HepG2 (cell line): ENCODE data around the gene ARFGAP1. TPM values are rescaled to one million over a fixed set of nuclear protein-coding genes. Genes with fewer than 3 reads are reported as not detected.

Experiments used
- ATF2 ChIP-seq: sonication (generic); formaldehyde crosslinking; IDR thresholded peaks from 2 replicates; pipeline ENCODE4 v1.4.0; 2020; ENCODE audit warnings: missing genetic modification reagents
- CENPT ChIP-seq: sonication (generic); formaldehyde crosslinking; IDR thresholded peaks from 2 replicates; pipeline ENCODE4 v1.8.0; 2022; ENCODE audit warnings: low read depth, mild to moderate bottlenecking, moderate library complexity, missing genetic modification reagents
- FOXA1 ChIP-seq, 2 experiments: fragments of 450-650 bp in 1 of 2; sonication (generic) in 1 of 2; formaldehyde crosslinking in 1 of 2; IDR thresholded peaks; 2 replicates each; pipeline versions ENCODE4 v1.4.0 to v1.6.1; 2016 to 2020; ENCODE audit warnings: missing genetic modification reagents in 1 of 2
- HMGXB4 ChIP-seq, 2 experiments: sonication (generic) in 1 of 2; formaldehyde crosslinking in 1 of 2; IDR thresholded peaks; 2 replicates each; pipeline versions ENCODE4 v1.4.0 to v1.6.1; 2018 to 2020; ENCODE audit warnings: missing genetic modification reagents in 2 of 2, borderline replicate concordance in 1 of 2, low read depth in 1 of 2, mild to moderate bottlenecking in 1 of 2, missing biosample characterization in 1 of 2
- MIER2 ChIP-seq: IDR thresholded peaks from 2 replicates; pipeline ENCODE4 v1.6.1; 2016; ENCODE audit warnings: missing biosample characterization, missing genetic modification reagents
- MXI1 ChIP-seq: IDR thresholded peaks from 3 replicates; pipeline ENCODE4 v1.6.1; 2012; ENCODE audit warnings: low read depth, low read length, inconsistent platforms, borderline replicate concordance
- NBN ChIP-seq: fragments of 450-650 bp; conservative IDR thresholded peaks from 2 replicates; pipeline ENCODE4 v1.6.1; 2017
- NR2F2 ChIP-seq: IDR thresholded peaks from 2 replicates; pipeline ENCODE4 v1.6.1; 2012; ENCODE audit warnings: low read depth, inconsistent platforms, borderline replicate concordance
- PHF20 ChIP-seq: sonication (generic); formaldehyde crosslinking; IDR thresholded peaks from 2 replicates; pipeline ENCODE4 v1.5.0; 2020; ENCODE audit warnings: mild to moderate bottlenecking, missing genetic modification reagents
- SP1 ChIP-seq, 2 experiments: fragments of 450-650 bp in 1 of 2; sonication (generic) in 1 of 2; formaldehyde crosslinking in 1 of 2; IDR thresholded peaks; 2 replicates each; pipeline versions ENCODE4 v1.4.0 to v1.6.1; 2016 to 2020; ENCODE audit warnings: missing genetic modification reagents in 1 of 2
- SP140L ChIP-seq: sonication (generic); formaldehyde crosslinking; IDR thresholded peaks from 2 replicates; pipeline ENCODE4 v1.4.0; 2020; ENCODE audit warnings: missing genetic modification reagents, borderline replicate concordance
- TFAP4 ChIP-seq: sonication (generic); IDR thresholded peaks from 2 replicates; pipeline ENCODE4 v1.6.1; 2016; ENCODE audit warnings: low read depth, borderline replicate concordance
- THAP7 ChIP-seq: sonication (generic); formaldehyde crosslinking; IDR thresholded peaks from 2 replicates; pipeline ENCODE4 v1.8.1; 2023; ENCODE audit warnings: mild to moderate bottlenecking, missing genetic modification reagents
- ZFY ChIP-seq: sonication (generic); formaldehyde crosslinking; IDR thresholded peaks from 2 replicates; pipeline ENCODE4 v1.4.0; 2020; ENCODE audit warnings: missing genetic modification reagents
- ZNF12 ChIP-seq: sonication (generic); formaldehyde crosslinking; IDR thresholded peaks from 2 replicates; pipeline ENCODE4 v1.5.0; 2020; ENCODE audit warnings: missing genetic modification reagents
- ZNF225 ChIP-seq: sonication (generic); formaldehyde crosslinking; IDR thresholded peaks from 2 replicates; pipeline ENCODE4 v1.4.0; 2020; ENCODE audit warnings: mild to moderate bottlenecking, missing genetic modification reagents
- ZNF350 ChIP-seq: sonication (generic); formaldehyde crosslinking; IDR thresholded peaks from 2 replicates; pipeline ENCODE4 v1.4.0; 2020; ENCODE audit warnings: mild to moderate bottlenecking, low read depth, missing genetic modification reagents, borderline replicate concordance
- ZNF367 ChIP-seq: sonication (generic); formaldehyde crosslinking; IDR thresholded peaks from 2 replicates; pipeline ENCODE4 v1.4.0; 2020; ENCODE audit warnings: missing genetic modification reagents, borderline replicate concordance
- ZNF513 ChIP-seq: sonication (generic); formaldehyde crosslinking; conservative IDR thresholded peaks from 2 replicates; pipeline ENCODE4 v1.5.0; 2020; ENCODE audit warnings: missing genetic modification reagents
- ZNF629 ChIP-seq: sonication (generic); formaldehyde crosslinking; conservative IDR thresholded peaks from 2 replicates; pipeline ENCODE4 v1.5.0; 2020; ENCODE audit warnings: missing genetic modification reagents
- ZNF691 ChIP-seq: sonication (generic); formaldehyde crosslinking; IDR thresholded peaks from 2 replicates; pipeline ENCODE4 v1.4.0; 2020; ENCODE audit warnings: missing genetic modification reagents, low read depth, mild to moderate bottlenecking, borderline replicate concordance
- ZNF746 ChIP-seq: sonication (generic); formaldehyde crosslinking; IDR thresholded peaks from 2 replicates; pipeline ENCODE4 v1.8.0; 2022; ENCODE audit warnings: mild to moderate bottlenecking, missing genetic modification reagents
- polyA plus RNA-seq, 8 experiments: library from polyadenylated mRNA; depleted of rRNA in 3 of 8; stranded (reverse) in 7 of 8; unstranded in 1 of 8; fragments of >200 nt; fragmentation: Illumina TruSeq in 4 of 8; extraction: Trizol in 4 of 8; gene quantifications; 2 replicates each; pipeline versions ENCODE4 v1.2.1 to v1.2.3, GENCODE V29; 2011 to 2016; ENCODE audit warnings: low read depth in 4 of 8, missing spikeins in 1 of 8, mixed read lengths in 1 of 8; ENCODE audit not compliant: insufficient read depth in 1 of 8
- total RNA-seq, 5 experiments: library from RNA; depleted of rRNA; stranded (reverse); fragments of >200 nt; fragmentation: Illumina TruSeq; extraction: Trizol; gene quantifications; 2 replicates each; pipeline ENCODE4 v1.2.3, GENCODE V29; 2016; ENCODE audit warnings: low read depth in 1 of 5

The ARFGAP1 gene
- total and polyA plus RNA-seq, 2 of the 13 experiments (the other 11 are each of a cell fraction or from before 2014, with no cell fraction given), result 132 TPM

GRCh38 chr20:63230800-63231268, 41.8 kb upstream of the ARFGAP1 start (continued):
- TF ChIP-seq TFAP4 (peak; percentile 19; the same call in 1 of the 2 replicates), MXI1 (0 out of 3 replicates have a peak, but pooled peaks have one; percentile 33), CENPT (CRISPR knock-in tag) (0 out of 2 replicates have a peak, but pooled peaks have one; percentile 52), NBN (no peak), HMGXB4 (CRISPR knock-in tag; IDR thresholded peaks at IDR 0.05; ENCODE audit: borderline replicate concordance in 1 of 2, low read depth in 1 of 2) (peak; percentile 71 to 87), ATF2 (CRISPR knock-in tag) (0 out of 2 replicates have a peak, but pooled peaks have one; percentile 36), ZFY (CRISPR knock-in tag) (peak; percentile 41; the same call in 1 of the 2 replicates), ZNF350 (CRISPR knock-in tag) (peak; percentile 71; the same call in 1 of the 2 replicates), THAP7 (CRISPR knock-in tag) (no peak), ZNF513 (CRISPR knock-in tag) (no peak), ZNF12 (CRISPR knock-in tag) (no peak), ZNF225 (CRISPR knock-in tag) (peak; percentile 17; the same call in 1 of the 2 replicates), ZNF691 (CRISPR knock-in tag) (peak; percentile 76; the same call in 1 of the 2 replicates), PHF20 (CRISPR knock-in tag) (no peak), ZNF629 (CRISPR knock-in tag) (no peak), SP140L (CRISPR knock-in tag) (no peak), MIER2 (CRISPR knock-in tag) (peak; percentile 45; the same call in 1 of the 2 replicates), SP1 (IDR thresholded peaks at IDR 0.05) (no peak), SP1 (CRISPR knock-in tag; IDR thresholded peaks at IDR 0.05) (peak; percentile 55), ZNF367 (CRISPR knock-in tag) (no peak), ZNF746 (CRISPR knock-in tag) (0 out of 2 replicates have a peak, but pooled peaks have one; percentile 9), FOXA1 (IDR thresholded peaks at IDR 0.05) (no peak), FOXA1 (CRISPR knock-in tag; IDR thresholded peaks at IDR 0.05) (0 out of 2 replicates have a peak, but pooled peaks have one; percentile 13), NR2F2 (no peak)
